HG03457 (cell line): ENCODE results near the gene WDR46.
"Not testable (repeated sequence)": the region's sequence is repeated elsewhere in the genome, so short reads cannot be mapped to it uniquely, and the experiment has no call there.

Experiments used
- ATAC-seq: cut with Tn5 transposase; IDR thresholded peaks from one replicate; pipeline ENCODE4 v1.9.1; 2021; ENCODE audit warnings: moderate number of reproducible peaks; ENCODE audit not compliant: unreplicated experiment

WDR46 gene

GRCh38 chr6:33288141-33288920, 708 bp downstream of the WDR46 start:
- ATAC-seq = no peak

GRCh38 chr6:33286946-33287914, 1.8 kb downstream of the WDR46 start:
- ATAC-seq = no peak

- not testable (repeated sequence) for ATAC-seq
Measured at GRCh38 chr6:33285214-33285613, 3.8 kb downstream of the WDR46 start.

GRCh38 chr6:33280539-33280938, 8.5 kb downstream of the WDR46 start:
- no peak for ATAC-seq

- ATAC-seq = no peak
Measured at GRCh38 chr6:33279971-33280511, 9.0 kb downstream of the WDR46 start.

- ATAC-seq = no peak
Measured at GRCh38 chr6:33279257-33279695, 9.8 kb downstream of the WDR46 start.

GRCh38 chr6:33278810-33279209, 10.2 kb downstream of the WDR46 start:
- ATAC-seq = no peak

GRCh38 chr6:33278392-33278741, 10.7 kb downstream of the WDR46 start:
- ATAC-seq = no peak

GRCh38 chr6:33277663-33278391, 11.2 kb downstream of the WDR46 start:
- no peak for ATAC-seq

- ATAC-seq = peak; percentile 36
Measured at GRCh38 chr6:33276864-33277662, 12.0 kb downstream of the WDR46 start, which contains the start of gene B3GALT4. Gene B3GALT4 (plus strand): TSS chr6:33277123. CDS start chr6:33277420, 297 bp downstream.

GRCh38 chr6:33276581-33276863, 12.5 kb downstream of the WDR46 start:
- no peak for ATAC-seq

GRCh38 chr6:33275795-33276580, 13.1 kb downstream of the WDR46 start:
- not testable (repeated sequence) for ATAC-seq

- ATAC-seq = no peak
Measured at GRCh38 chr6:33273924-33274902, 14.8 kb downstream of the WDR46 start.

- no peak for ATAC-seq
Measured at GRCh38 chr6:33273129-33273923, 15.7 kb downstream of the WDR46 start.

GRCh38 chr6:33272275-33273128, 16.5 kb downstream of the WDR46 start:
- peak; percentile 1 for ATAC-seq

GRCh38 chr6:33271468-33272274, 17.4 kb downstream of the WDR46 start, which contains the start of the genes RPS18 and VPS52:
Gene RPS18 (plus strand): TSS chr6:33272075. CDS start chr6:33272120, 45 bp downstream.
Gene VPS52 (minus strand): TSS chr6:33271876. CDS start chr6:33271675, 201 bp downstream.
- ATAC-seq = peak; percentile 60
